Hair follicular keratinocyte (primary cell): ENCODE data around the gene MTF1. TPM values are rescaled to one million over a fixed set of nuclear protein-coding genes. Genes with fewer than 3 reads are reported as not detected.

ENCODE experiments used
- total RNA-seq: library from RNA; depleted of rRNA; stranded (reverse); fragments of >200 nt; gene quantifications from 2 replicates; pipeline ENCODE4 v1.2.3, GENCODE V29; 2015

Gene MTF1
- 1.8 and 2.7 TPM in 2 replicates for total RNA-seq

GRCh38 chr1:37859507-37860345 is at the start of gene MTF1:
Gene MTF1 (minus strand): TSS chr1:37859592. CDS start chr1:37857658, 1,934 bp downstream.

GRCh38 chr1:37807555-37808368 is 51.6 kb downstream of the MTF1 start, which contains the start of the genes C1orf122 and YRDC:
Gene C1orf122 (plus strand): TSS chr1:37807790. CDS start chr1:37808405, 615 bp downstream.
Gene YRDC (minus strand): TSS chr1:37808208. CDS start chr1:37808180, 28 bp downstream.

GRCh38 chr1:37793773-37794371 is 65.5 kb downstream of the MTF1 start, which contains the start of gene MANEAL:
Gene MANEAL (plus strand): TSS chr1:37793847. CDS start chr1:37794183, 336 bp downstream.

GRCh38 chr1:37764888-37765441 is 94.4 kb downstream of the MTF1 start, which contains the start of gene EPHA10:
Gene EPHA10 (minus strand): TSS chr1:37765120. CDS start chr1:37765066, 54 bp downstream.

Other genes starting within 250 kb of the MTF1 start
- not detected in 2 replicates for gene RSPO1, start 224.7 kb downstream of the MTF1 start, total RNA-seq
- 13.4 and 34.4 TPM in 2 replicates for gene CDCA8, start 167.1 kb downstream of the MTF1 start, total RNA-seq
- gene EPHA10, start 94.5 kb downstream of the MTF1 start, total RNA-seq, result not detected in 2 replicates
- 0.15 and 0.78 TPM in 2 replicates for gene MANEAL, start 65.7 kb downstream of the MTF1 start, total RNA-seq
- gene C1orf122, start 51.8 kb downstream of the MTF1 start, total RNA-seq, result 85.9 and 103 TPM in 2 replicates
- 29.6 and 33.6 TPM in 2 replicates for gene YRDC, start 51.4 kb downstream of the MTF1 start, total RNA-seq
- 5.6 and 5.9 TPM in 2 replicates for gene INPP5B, start 87.5 kb upstream of the MTF1 start, total RNA-seq
- 42.4 and 56.8 TPM in 2 replicates for gene SF3A3, start 130.4 kb upstream of the MTF1 start, total RNA-seq
- gene FHL3, start 145.9 kb upstream of the MTF1 start, total RNA-seq, result 17.1 and 19.5 TPM in 2 replicates
- gene UTP11, start 153.1 kb upstream of the MTF1 start, total RNA-seq, result 41.8 and 80.5 TPM in 2 replicates
- gene POU3F1, start 187.2 kb upstream of the MTF1 start, total RNA-seq, result 0.86 and 0.87 TPM in 2 replicates